ENCODE measurements around the gene HMGXB4.

The HMGXB4 gene

DNA sequence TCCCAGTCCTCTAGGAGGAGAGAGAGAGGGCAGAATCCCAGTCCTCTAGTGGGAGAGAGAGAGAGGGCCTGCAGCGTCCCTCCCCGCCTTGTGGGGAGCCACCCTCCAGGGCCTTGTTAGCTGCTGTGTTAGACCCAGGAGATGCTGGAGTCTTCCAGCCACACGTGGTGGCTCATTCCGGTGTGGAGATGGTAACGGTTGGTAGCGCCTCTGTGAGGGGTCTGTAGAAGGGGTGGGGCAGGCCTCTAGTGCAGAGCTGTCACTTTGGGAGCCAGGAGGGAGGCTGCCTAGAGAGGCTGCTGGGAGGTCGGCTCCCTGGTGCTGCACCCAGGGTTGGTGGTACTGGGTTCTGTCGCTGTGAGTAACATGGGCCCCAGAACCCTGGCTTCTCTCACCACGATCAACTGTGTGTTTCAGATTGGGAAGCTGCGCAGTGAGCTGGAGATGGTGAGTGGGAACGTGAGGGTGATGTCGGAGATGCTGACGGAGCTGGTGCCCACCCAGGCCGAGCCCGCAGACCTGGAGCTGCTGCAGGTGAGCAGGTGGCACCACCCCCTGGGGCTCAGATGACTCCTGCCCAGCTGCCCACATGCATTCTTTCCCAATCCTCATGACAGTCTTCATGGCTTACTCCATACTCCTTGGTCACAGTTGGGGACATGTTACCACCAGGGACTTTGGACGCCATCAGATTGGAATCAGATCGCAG lies 69.7 kb downstream of the HMGXB4 start:
- FAIRE-seq, result no peak
- DNase-seq (ENCODE audit: low spot score), result no peak

DNA sequence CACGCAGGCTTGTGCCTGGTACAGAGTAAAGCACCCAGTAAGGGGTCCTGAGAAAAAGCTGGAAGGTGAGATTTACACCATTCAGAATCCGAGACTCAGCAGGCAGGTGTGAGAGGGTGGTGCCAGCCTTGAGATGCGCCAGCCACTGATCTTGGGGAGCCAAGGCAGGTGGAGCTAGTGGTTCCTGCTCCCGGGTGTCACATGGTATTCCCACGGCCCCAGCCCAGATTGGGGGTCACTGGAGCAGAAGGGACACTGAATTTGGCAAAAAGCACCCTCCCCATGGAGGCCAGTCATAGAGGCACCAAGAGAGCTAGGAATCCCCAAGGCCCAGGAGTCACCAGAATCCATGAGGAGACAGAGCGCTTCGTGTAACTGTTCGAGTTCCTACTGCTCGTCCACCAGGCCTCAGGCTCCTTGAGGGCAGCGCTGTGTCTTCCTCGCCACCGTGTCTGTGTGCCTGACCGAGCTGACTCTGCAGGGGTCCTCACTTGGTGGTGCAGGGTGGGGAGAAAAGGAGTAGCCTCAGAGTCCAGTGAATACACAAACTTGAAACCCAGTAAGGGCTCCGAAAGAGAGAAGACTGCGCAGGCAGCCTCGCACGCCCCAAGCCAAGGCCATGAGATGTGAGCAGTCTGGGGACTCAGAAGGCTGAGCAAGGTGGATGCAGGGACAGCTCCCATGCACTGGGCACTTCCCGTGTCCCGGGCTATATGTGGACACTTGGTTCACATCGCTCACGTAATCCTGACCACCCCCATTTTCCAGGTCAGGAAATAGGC lies 70.6 kb downstream of the HMGXB4 start:
- DNase-seq (ENCODE audit: low spot score) (no peak), FAIRE-seq (no peak)

DNA sequence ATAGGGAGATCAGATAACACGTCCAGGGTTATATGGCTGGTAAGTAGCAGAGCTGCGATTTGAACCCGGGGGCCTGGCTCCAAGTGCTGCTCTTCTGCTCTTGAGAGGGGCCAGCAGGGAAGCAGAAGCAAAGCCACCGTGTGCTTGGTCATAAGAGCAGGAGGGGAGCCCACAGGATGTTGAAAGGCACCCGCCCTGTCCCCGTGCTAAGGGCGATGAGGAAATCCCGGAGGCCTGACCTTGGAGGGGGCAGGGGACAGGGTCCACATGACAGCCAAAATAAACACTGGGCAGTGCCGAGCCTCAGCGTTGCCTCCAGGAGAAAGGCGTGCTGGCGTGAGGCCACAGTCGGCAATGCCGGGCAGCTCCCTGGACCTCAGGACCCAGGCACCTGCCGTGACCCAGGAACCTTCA lies 71.2 kb downstream of the HMGXB4 start:
- FAIRE-seq (no peak), DNase-seq (ENCODE audit: low spot score) (no peak)

DNA sequence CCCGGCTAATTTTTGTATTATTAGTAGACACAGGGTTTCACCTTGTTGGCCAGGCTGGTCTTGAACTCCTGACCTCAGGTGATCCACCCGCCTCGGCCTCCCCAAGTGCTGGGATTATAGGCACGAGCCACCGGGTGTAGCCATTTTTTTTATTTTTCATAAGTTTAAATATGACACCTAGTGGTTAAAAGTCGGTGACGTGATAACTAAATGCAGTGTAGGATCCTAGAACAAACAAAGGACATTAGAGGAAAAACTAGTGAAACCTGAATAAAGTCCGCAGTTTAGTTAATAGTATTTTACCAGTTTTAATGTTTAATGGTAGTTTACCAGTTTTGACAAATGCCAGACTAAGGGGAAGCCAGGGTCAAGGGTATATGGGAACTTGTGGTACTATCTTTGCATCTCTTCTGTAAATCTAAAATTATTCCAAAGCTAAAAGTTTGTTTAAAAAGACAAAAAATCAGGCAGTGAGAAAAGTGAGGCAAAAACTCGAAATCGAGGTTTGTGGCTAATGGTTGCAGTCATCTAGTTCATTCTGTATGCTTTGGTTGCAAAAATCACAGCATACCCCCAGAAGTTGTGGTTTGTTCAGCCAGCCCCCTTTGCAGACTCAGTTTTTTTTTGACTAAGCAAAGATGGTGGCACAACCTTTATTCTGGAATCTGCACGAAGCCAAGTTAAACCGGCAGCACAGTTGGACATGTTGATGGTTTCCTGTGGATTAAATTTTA lies 72.0 kb downstream of the HMGXB4 start:
- no peak for FAIRE-seq
- no peak for DNase-seq (ENCODE audit: low spot score)

DNA sequence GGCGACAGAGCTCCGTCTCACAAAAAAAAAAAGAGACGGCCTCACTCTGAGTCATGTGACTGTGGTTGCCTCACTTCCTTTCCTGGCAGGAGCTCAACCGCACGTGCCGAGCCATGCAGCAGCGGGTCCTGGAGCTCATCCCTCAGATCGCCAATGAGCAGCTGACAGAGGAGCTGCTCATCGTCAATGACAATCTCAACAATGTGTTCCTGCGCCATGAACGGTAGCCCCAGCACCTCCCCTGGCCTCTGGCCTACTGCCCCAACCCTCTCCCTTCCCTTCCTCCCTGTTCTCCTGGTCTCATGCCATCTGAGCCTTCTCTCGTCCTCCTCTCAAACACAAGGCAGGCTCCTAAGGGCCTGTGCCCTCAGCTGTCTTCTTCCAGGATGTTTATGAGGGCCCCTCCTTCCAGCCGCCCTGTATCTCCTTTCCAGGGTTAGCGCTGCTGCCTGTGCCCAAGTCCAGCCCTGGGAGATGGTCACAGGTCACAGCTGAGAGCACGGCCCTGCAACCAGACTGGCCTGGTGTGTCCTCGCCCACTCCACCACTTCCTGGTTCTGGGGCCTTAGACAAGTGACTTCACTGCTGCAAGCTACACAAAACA lies 73.1 kb downstream of the HMGXB4 start:
- DNase-seq (ENCODE audit: low spot score) (peak; percentile 16), FAIRE-seq (no peak)

DNA sequence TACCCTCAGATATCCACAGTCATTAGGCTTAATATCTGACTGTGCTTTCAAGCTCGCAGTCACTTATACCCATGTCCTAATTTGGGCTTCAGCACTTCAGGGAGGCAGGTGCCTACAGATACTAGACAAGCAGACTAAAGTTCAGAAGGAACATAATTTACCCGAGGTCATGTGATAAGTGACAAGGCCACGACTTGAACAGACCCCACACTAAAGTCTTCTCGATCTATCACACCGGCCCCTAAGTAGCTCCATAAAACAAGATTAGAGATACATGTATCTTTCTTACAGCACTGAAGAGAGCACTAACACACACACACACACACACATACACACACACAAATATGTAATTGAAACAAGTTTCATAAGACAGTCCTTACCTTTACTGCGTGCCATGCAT lies 75.0 kb downstream of the HMGXB4 start:
- no peak for FAIRE-seq
- no peak for DNase-seq (ENCODE audit: low spot score)

DNA sequence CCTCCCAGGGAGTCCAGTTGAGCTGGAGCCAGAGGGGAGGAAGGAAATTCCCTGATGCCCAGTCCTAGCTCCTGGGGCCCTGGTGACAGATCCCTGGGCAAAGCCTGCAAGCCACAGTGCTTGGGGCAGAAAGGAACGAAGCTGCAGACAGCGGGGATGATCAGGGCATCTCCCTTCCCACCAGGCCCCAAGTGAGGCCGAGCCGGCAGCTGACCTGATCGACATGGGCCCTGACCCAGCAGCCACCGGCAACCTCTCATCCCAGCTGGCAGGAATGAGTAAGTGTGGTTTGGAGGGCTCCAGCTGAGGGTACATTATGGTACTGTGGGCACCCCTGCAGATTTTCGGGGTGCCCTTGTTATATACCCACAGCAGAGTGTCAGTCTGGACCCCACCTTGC lies 75.9 kb downstream of the HMGXB4 start:
- FAIRE-seq (no peak), DNase-seq (ENCODE audit: low spot score) (no peak)

DNA sequence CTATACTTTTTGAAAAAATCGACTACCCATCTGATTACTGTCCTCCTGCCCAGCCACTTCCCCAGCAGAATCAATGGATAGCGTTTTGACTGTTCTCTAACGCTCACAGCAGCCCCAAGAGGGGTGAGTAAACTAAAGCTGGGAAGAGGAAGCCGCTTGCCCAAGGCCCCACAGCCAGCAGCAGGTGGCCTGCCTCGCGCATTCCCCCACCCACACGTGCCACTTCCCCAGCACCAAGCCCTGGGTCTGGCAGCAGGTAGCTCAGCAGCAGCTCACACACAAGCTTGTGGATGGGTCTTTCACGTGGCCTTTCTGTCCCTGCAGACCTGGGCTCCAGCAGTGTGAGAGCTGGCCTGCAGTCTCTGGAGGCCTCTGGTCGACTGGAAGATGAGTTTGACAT lies 76.7 kb downstream of the HMGXB4 start:
- no peak for FAIRE-seq
- DNase-seq (ENCODE audit: low spot score), result no peak

DNA sequence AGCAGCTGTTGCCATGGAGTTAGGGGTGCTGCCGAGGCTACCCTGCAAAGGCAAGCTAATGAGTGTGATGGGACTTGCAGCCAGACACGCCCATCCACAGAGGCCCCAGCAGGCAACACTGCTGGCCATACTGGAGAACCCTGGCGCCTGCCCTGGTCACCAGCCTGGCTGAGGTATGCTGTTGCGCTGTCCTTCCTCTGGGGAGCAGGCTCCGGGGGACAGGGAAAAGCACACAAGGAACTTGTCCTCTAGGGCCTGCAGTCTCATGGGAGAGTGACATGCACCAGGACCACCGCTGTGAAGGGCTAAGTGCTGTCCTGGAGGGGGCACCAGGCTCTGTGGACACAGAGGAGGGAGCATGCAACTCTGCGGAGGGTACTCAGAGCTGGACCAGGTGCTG lies 78.2 kb downstream of the HMGXB4 start:
- DNase-seq (ENCODE audit: low spot score), result no peak
- no peak for FAIRE-seq

DNA sequence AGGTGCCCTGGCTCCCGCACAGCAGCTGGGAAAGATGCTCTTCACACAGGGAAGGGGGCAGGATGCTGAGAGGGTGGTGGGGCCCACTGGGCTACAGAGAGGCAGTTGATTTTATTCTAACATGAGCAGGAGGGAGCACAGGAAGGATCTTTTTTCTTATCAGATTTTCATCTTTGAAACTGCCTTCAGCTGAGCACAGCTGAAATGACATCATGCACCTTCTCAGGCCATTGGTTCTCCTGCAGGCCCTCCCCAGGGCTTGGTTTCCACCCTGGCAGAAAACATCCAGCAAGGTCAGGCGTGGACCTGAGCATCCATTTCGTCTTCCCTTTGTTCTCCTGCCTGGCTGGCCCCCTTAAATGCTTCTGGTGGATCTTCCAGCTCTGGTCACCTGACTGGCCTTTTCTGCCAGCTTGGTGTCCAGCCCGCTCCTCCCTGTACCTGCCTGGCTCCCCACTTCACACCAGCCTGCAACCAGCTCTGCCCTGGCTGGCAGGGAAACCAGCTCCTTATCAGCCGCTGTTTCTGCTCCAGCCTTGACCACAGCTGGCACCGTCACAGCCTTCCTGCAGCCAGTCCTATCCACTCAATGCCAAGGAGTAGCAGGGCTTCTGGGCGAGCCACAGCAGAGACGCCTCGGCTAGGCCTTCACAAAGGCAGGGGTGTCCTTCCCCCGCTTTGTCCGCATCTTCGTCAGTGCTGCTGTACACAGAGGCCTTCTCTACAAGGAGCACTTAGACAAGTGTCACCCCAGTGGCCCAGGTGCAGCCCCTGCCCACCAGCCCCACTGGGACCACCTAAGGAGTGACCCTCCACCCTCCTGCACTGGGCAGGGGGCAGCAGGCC lies 78.9 kb downstream of the HMGXB4 start:
- no peak for DNase-seq (ENCODE audit: low spot score)
- no peak for FAIRE-seq

DNA sequence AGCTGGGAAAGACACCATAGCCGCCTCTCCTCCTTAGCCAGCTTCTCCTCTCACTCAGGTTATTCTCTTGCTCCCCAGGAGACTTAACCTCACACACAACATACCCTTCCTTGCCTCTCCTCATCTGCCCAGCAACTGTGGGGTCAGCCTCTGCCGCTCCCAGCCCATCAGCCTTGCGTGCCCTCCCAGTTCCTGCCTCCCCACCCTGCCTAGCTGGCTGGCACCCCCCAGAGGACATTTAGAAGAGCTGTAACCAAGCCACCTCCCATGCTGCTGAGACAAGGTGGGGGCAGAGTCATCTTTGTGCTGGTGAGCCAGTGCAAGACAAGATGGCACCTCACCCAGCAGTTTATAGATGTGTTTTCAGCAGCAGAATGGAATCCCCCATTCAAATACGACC lies 80.6 kb downstream of the HMGXB4 start:
- FAIRE-seq, result no peak
- no peak for DNase-seq (ENCODE audit: low spot score)

DNA sequence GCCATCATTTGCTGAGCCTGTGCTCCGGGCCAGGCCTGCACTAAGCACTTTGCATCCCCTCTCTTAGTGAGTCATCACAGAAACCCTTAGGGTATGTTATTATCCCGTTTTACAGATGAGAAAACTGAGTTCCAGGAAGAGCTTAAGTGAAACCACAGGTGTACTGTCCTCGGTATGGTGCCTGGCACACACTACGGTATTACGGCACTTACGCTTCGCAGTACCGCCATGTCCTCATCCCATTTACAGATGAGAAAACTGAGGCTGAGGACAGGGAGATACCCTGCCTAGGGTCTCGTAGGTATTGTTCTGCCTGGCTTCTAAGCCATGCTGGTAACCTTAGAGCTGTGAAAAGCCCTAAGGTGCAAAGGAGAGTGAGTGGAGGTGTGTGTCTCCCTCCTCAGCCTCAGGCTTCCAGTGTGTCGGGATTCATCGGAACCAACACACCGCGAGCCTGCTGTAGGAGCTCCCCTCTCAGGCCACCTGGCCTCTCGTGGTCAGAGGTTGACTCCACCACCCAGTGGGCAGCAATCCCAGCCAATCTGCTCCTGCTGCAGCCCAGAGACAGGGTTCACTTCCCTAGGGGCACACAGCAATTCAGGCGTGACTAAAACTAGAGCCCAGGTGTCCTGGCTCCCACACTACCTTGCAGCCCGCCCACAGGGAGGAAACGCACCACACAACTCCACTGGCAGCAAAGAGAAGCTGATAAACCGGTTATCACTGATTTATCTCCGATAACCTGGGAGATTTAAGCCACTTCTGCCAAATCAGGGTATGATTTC lies 84.0 kb downstream of the HMGXB4 start:
- FAIRE-seq (no peak), DNase-seq (ENCODE audit: low spot score) (no peak)

DNA sequence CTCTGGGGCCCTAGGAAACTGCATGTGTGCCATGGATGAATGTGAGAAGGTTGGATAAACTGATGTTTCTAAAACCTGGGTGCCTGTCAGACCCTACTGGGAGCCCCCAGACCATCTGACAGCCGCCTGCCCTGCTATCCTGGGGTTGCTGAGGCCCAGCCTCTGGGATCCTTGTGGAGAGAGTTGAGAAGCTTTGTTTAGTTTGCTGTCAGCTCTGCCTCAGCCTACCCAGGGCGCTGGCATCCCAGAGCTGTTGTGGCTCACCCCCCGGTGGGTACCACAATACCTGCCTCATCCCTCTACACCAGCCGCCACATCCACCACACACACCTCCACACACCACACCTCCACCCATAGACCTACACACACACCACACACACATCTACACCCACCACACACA lies 85.1 kb downstream of the HMGXB4 start:
- DNase-seq (ENCODE audit: low spot score), result no peak
- FAIRE-seq, result no peak

DNA sequence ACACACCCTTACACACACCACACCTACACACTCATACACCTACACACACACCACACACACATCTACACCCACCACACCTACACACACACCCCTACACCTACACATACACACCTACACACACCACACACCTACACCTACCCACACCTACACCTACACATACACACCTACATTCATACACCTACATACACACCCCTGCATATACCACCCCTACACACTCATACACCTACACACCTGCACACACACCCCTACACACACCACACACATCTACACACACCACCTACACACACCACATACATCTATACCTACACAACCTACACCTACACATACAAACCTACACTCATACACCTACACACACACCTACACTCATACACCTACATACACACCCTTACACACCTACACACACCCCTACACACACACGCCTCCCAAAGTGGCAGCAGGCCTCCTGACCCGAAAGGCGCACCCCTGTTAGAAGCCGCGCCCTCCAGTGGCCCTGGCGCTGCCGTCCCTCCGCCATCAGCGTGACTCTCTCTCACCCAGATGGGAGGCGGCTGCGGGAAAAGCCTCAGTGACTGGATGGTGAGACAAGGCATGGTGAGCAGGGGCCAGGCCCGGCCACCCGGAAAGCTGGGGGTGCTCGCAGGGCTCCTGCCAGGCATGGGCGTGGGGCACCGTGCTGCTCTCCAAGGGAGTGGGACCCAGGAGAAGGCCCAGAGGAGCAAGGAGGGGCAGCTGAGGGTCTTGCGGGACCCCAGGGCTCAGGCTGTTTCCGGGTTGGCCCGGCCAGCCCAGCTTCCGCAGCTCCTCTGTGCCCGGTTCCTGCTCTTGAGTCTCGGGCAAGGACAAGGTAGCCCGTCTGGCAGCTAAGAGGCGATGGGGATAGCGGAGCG lies 86.6 kb downstream of the HMGXB4 start:
- no peak for DNase-seq (ENCODE audit: low spot score)
- FAIRE-seq, result no peak

DNA sequence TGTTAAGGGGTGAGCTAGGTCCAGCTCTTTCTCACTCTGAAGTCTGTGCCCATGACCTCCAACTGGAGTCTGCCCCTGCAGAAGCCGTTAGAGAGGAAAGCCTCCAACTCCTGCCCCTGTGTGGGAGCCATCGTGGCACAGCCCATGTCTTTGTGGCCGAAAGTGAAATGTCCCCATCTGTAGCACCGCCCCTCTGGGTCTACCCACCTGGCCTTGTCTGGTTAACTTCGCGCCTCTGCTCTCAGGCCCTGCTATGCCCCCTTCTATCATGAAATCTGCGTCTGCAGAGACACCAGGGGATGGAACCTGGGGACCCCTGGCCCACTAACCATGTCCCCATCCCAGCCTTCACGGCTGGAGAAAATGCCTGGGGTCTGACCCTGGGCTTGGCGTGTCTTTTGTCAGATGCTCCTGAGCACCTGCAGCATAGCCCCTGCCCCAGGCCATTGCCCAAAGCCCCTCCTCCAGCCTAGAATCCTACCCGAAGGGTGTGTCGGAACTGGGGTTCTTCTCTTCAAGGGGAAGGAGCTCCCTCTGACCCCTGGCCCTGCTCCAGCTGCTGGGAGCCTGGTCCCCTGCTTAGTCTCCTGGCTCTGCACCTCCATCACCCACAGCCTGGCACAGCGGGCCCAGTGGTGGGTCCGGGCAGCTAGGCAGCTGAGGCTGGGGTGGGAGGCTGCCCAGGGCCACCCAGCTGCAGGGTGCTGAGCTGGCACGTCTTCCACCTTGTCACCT lies 87.8 kb downstream of the HMGXB4 start:
- DNase-seq (ENCODE audit: low spot score) (no peak), FAIRE-seq (no peak)

Measured in RCC 7860 (cell line).